Keratinocyte (primary cell): Measurements from ENCODE around the gene FIGNL1. TPM values are rescaled to one million over a fixed set of nuclear protein-coding genes. Genes with fewer than 3 reads are reported as not detected.

ENCODE experiments used
- DNase-seq: peaks from one replicate; pipeline ENCODE4 v3.0.0-alpha.2; 2011; ENCODE audit warnings: low read depth, missing footprints, low spot score
- FAIRE-seq: peaks from 2 replicates; lab custom pipeline; 2011; peaks lifted over from hg19 to GRCh38; lab: Jason Lieb, UNC
- H2AFZ ChIP-seq: 2 replicates; pipeline ENCODE4 v1.6.0; 2012; ENCODE audit warnings: low read length, control low read depth, inconsistent platforms; ENCODE audit not compliant: control insufficient read depth
- H3K27ac ChIP-seq: 2 replicates; pipeline ENCODE4 v1.5.1; 2011; ENCODE audit warnings: low read length; ENCODE audit not compliant: control insufficient read depth, insufficient read depth
- H3K27me3 ChIP-seq: 3 replicates; pipeline ENCODE4 v1.6.0; 2011; ENCODE audit warnings: low read length; ENCODE audit not compliant: control insufficient read depth, insufficient read depth; ENCODE audit errors: extremely low read depth
- H3K36me3 ChIP-seq, 2 experiments: 2 replicates in 1 of 2; 3 replicates in 1 of 2; pipeline ENCODE4 v1.5.1; 2011; ENCODE audit warnings: low read length in 2 of 2, mild to moderate bottlenecking in 1 of 2; ENCODE audit not compliant: control insufficient read depth in 2 of 2, insufficient read depth in 2 of 2; ENCODE audit errors: extremely low read depth in 1 of 2
- H3K4me1 ChIP-seq: 3 replicates; pipeline ENCODE4 v1.5.1; 2011; ENCODE audit warnings: low read length; ENCODE audit not compliant: control insufficient read depth, insufficient read depth; ENCODE audit errors: extremely low read depth
- H3K4me2 ChIP-seq: 3 replicates; pipeline ENCODE4 v1.6.0; 2011; ENCODE audit warnings: low read depth, low read length; ENCODE audit not compliant: control insufficient read depth, insufficient read depth; ENCODE audit errors: extremely low read depth
- H3K4me3 ChIP-seq, 3 experiments: fragments of 200-600 bp in 1 of 3; sonication (generic) in 1 of 3; 2 replicates in 2 of 3; 3 replicates in 1 of 3; pipeline ENCODE4 v1.5.1; 2011 to 2016; ENCODE audit warnings: low read length in 3 of 3, mild to moderate bottlenecking in 3 of 3, control low read depth in 2 of 3, inconsistent platforms in 1 of 3, low read depth in 1 of 3, mixed read lengths in 1 of 3, mixed run types in 1 of 3, moderate library complexity in 1 of 3; ENCODE audit not compliant: control insufficient read depth in 2 of 3, insufficient read depth in 2 of 3; ENCODE audit errors: extremely low read depth in 1 of 3
- H3K79me2 ChIP-seq: 2 replicates; pipeline ENCODE4 v1.6.0; 2012; ENCODE audit warnings: low read length; ENCODE audit not compliant: control insufficient read depth, insufficient read depth
- H3K9ac ChIP-seq: 3 replicates; pipeline ENCODE4 v1.6.0; 2011; ENCODE audit warnings: low read length; ENCODE audit not compliant: control insufficient read depth, insufficient read depth; ENCODE audit errors: extremely low read depth
- H3K9me1 ChIP-seq: 3 replicates; pipeline ENCODE4 v1.6.0; 2011; ENCODE audit warnings: low read length; ENCODE audit not compliant: control insufficient read depth, insufficient read depth; ENCODE audit errors: extremely low read depth
- H3K9me3 ChIP-seq: 2 replicates; pipeline ENCODE4 v1.5.1; 2012; ENCODE audit warnings: low read depth, low read length; ENCODE audit not compliant: control insufficient read depth
- H4K20me1 ChIP-seq: 3 replicates; pipeline ENCODE4 v1.6.0; 2011; ENCODE audit warnings: low read length; ENCODE audit not compliant: control insufficient read depth, insufficient read depth; ENCODE audit errors: extremely low read depth
- CTCF ChIP-seq, 3 experiments: IDR thresholded peaks in 1 of 3; conservative IDR thresholded peaks in 1 of 3; optimal IDR thresholded peaks in 1 of 3; 2 replicates in 2 of 3; 3 replicates in 1 of 3; pipeline versions ENCODE3 to v1.5.1; 2011; ENCODE audit warnings: low read length in 3 of 3, mild to moderate bottlenecking in 3 of 3, moderate library complexity in 2 of 3, control low read depth in 1 of 3, inconsistent platforms in 1 of 3; ENCODE audit not compliant: insufficient read depth in 2 of 3; ENCODE audit errors: extremely low read depth in 1 of 3
- EZH2 ChIP-seq: IDR thresholded peaks from one replicate; pipeline ENCODE4 v1.6.1; 2012; ENCODE audit warnings: inconsistent platforms, mild to moderate bottlenecking, low read length, moderate library complexity
- dilution Hi-C: fragments of 300-500 bp; cut with MboI; formaldehyde crosslinking; loops from one replicate; pipeline ENCODE4 v1.7.0; 2020; ENCODE audit warnings: low sequenced_read_pairs; ENCODE audit not compliant: extremely low pct_ligation_motif_present
- polyA plus RNA-seq, 5 experiments: library from polyadenylated mRNA; depleted of rRNA in 3 of 5; stranded (reverse) in 3 of 5; stranded (forward) in 1 of 5; unstranded in 1 of 5; fragments of >200 nt; gene quantifications; 1 replicate in 1 of 5; 2 replicates in 3 of 5; 3 replicates in 1 of 5; pipeline versions ENCODE4 v1.2.1 to v1.2.3, GENCODE V29; 2011 to 2012; ENCODE audit warnings: missing spikeins in 2 of 5, low read depth in 1 of 5, low replicate concordance in 1 of 5

Gene FIGNL1
- polyA plus RNA-seq, 1 donor (not counting 4 experiments of a cell fraction or from before 2014, with no cell fraction given), result 12.7 TPM

- Histone ChIP-seq H4K20me1 (no peaks in the 10 kb centered on the region), H3K4me2 (no peak overlapping the region), H3K4me3 (no peak overlapping the region), H3K27me3 (no peaks in the 10 kb centered on the region), H3K4me1 (peaks cover 2% of the 10 kb centered on the region), H3K27ac (no peak overlapping the region), H3K9ac (no peak overlapping the region), H3K9me1 (no peaks in the 10 kb centered on the region), H2AFZ (no peak overlapping the region), H3K9me3 (no peaks in the 10 kb centered on the region), H3K36me3 (no peaks in the 10 kb centered on the region), H3K79me2 (no peaks in the 10 kb centered on the region)
- FAIRE-seq, result no peak
- dilution Hi-C loops, result no loop called here
- DNase-seq, result no peak
- TF ChIP-seq CTCF (optimal IDR thresholded peaks at IDR 0.05 in 1 of 3, IDR thresholded peaks at IDR 0.05 in 1 of 3, conservative IDR thresholded peaks at IDR 0.05 in 1 of 3; ENCODE audit: extremely low read depth in 1 of 3, insufficient read depth in 2 of 3, low read length in 3 of 3) (no peak), EZH2 (no peak)
Measured at GRCh38 chr7:50412973-50413372, 37.2 kb downstream of the FIGNL1 start.

- Histone ChIP-seq H4K20me1 (no peaks in the 10 kb centered on the region), H3K36me3 (no peaks in the 10 kb centered on the region), H3K4me2 (no peak overlapping the region), H3K9me1 (no peaks in the 10 kb centered on the region), H3K9me3 (no peaks in the 10 kb centered on the region), H3K4me3 (no peak overlapping the region), H3K4me1 (peaks cover 6% of the 10 kb centered on the region), H2AFZ (no peak overlapping the region), H3K9ac (no peak overlapping the region), H3K27me3 (no peaks in the 10 kb centered on the region), H3K27ac (no peak overlapping the region), H3K79me2 (no peaks in the 10 kb centered on the region)
- dilution Hi-C loops, result no loop called here
- TF ChIP-seq EZH2 (no peak), CTCF (optimal IDR thresholded peaks at IDR 0.05 in 1 of 3, IDR thresholded peaks at IDR 0.05 in 1 of 3, conservative IDR thresholded peaks at IDR 0.05 in 1 of 3; ENCODE audit: extremely low read depth in 1 of 3, insufficient read depth in 2 of 3, low read length in 3 of 3) (no peak)
- DNase-seq (no peak), FAIRE-seq (no peak)
Measured at GRCh38 chr7:50411332-50411731, 38.8 kb downstream of the FIGNL1 start.
